ENCODE data around the gene PDCD11. TPM values are rescaled to one million over a fixed set of nuclear protein-coding genes. Genes with fewer than 3 reads are reported as not detected.

PDCD11 gene
- total and polyA plus RNA-seq, 2 donors = 20.4 to 28.0 TPM

DNA sequence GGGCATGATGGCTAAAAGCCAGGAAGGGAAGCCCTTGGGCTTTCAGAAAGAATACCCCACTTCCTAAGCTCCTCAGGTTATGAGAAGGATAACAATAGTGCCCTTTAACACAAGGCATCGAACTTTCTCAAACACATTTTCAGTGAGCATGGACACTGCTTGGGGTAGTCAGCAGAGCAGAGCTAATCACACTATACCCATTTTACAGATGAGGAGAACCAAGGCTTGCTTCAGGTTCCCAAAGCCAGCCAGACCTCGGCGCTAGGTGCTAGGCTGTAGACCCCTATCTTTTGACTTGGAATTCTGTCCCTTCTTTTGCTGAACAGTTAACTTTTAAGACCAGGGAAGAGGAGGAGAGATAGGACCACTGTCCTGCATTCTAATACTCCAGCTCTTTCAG is 98.9 kb downstream of the PDCD11 start:
- WGBS = 97% methylated on average over 3 of the region's 3 CpGs
- no peak for DNase-seq (ENCODE audit: low read depth in 6 of 9, low spot score in 9 of 9)
- H3K27me3 ChIP-seq (ENCODE audit: control insufficient read depth in 2 of 2, insufficient read depth in 1 of 2, low read length in 1 of 2) = peaks cover 25 to 72% of the 10 kb centered on the region in 2 donors
- H3K4me1 ChIP-seq (ENCODE audit: control insufficient read depth in 2 of 2, insufficient read depth in 2 of 2, low read length in 2 of 2) = peaks cover 5 to 20% of the 10 kb centered on the region in 2 donors
- H3K9me3 ChIP-seq (ENCODE audit: control insufficient read depth in 2 of 2, insufficient read depth in 1 of 2, low read length in 1 of 2) = no peaks in the 10 kb centered on the region
- H3K4me3 ChIP-seq (ENCODE audit: low read length in 2 of 2) = no peak overlapping the region
- H3K36me3 ChIP-seq (ENCODE audit: control insufficient read depth in 2 of 2, insufficient read depth in 2 of 2, low read length in 1 of 2) = no peaks in the 10 kb centered on the region
- H3K27ac ChIP-seq (ENCODE audit: low read depth in 1 of 2, low read length in 1 of 2) = no peak overlapping the region

Other genes with a start within 250 kb of the PDCD11 start
- 68.5 TPM for gene NT5C2, start 203.4 kb upstream of the PDCD11 start, total RNA-seq
- 85.2 TPM for gene NT5C2, start 203.4 kb upstream of the PDCD11 start, polyA plus RNA-seq
- gene RPEL1, start 150.7 kb upstream of the PDCD11 start, total RNA-seq = 0.05 TPM
- gene RPEL1, start 150.7 kb upstream of the PDCD11 start, polyA plus RNA-seq = 0.02 TPM
- 0.94 TPM for gene INA, start 119.5 kb upstream of the PDCD11 start, total RNA-seq
- gene INA, start 119.5 kb upstream of the PDCD11 start, polyA plus RNA-seq = 0.98 TPM
- 9.1 TPM for gene PCGF6, start 45.5 kb upstream of the PDCD11 start, total RNA-seq
- 12.6 TPM for gene PCGF6, start 45.5 kb upstream of the PDCD11 start, polyA plus RNA-seq
- gene TAF5, start 28.6 kb upstream of the PDCD11 start, total RNA-seq = 9.4 TPM
- 5.1 TPM for gene TAF5, start 28.6 kb upstream of the PDCD11 start, polyA plus RNA-seq
- gene ATP5MK, start 151 bp upstream of the PDCD11 start, total RNA-seq = 464 TPM
- gene ATP5MK, start 151 bp upstream of the PDCD11 start, polyA plus RNA-seq = 772 TPM
- gene CALHM2, start 55.7 kb downstream of the PDCD11 start, total RNA-seq = 3.6 TPM
- 13.8 TPM for gene CALHM2, start 55.7 kb downstream of the PDCD11 start, polyA plus RNA-seq
- 0.09 TPM for gene CALHM1, start 62.3 kb downstream of the PDCD11 start, total RNA-seq
- gene CALHM1, start 62.3 kb downstream of the PDCD11 start, polyA plus RNA-seq = 0.05 TPM
- gene CALHM3, start 82.6 kb downstream of the PDCD11 start, total RNA-seq = 0.09 TPM
- gene CALHM3, start 82.6 kb downstream of the PDCD11 start, polyA plus RNA-seq = 0.32 TPM
- 1.6 TPM for gene NEURL1, start 97.1 kb downstream of the PDCD11 start, total RNA-seq
- 3.0 TPM for gene NEURL1, start 97.1 kb downstream of the PDCD11 start, polyA plus RNA-seq